Breast epithelium (tissue), 4 donors: ENCODE results near the gene MYBBP1A. TPM values are rescaled to one million over a fixed set of nuclear protein-coding genes. Genes with fewer than 3 reads are reported as not detected.

Experiments used
- DNase-seq, 2 donors: peaks; one replicate each; pipeline ENCODE4 v3.0.0-alpha.2; 2019; ENCODE audit warnings: low spot score in 2 of 2
- H3K27ac ChIP-seq, 2 donors: fragments of 200-600 bp; sonication (generic) in 1 of 2; one replicate each; pipeline ENCODE4 v1.5.1; 2016 to 2019; ENCODE audit warnings: mild to moderate bottlenecking in 1 of 2
- H3K27me3 ChIP-seq, 2 donors: fragments of 200-600 bp; sonication (generic) in 1 of 2; one replicate each; pipeline versions ENCODE4 v1.5.1 to v1.6.0; 2017 to 2019; ENCODE audit warnings: control low read depth in 1 of 2, mild to moderate bottlenecking in 1 of 2
- H3K36me3 ChIP-seq: fragments of 200-600 bp; one replicate; pipeline ENCODE4 v1.5.1; 2019
- H3K4me1 ChIP-seq, 2 donors: fragments of 200-600 bp; sonication (generic); one replicate each; pipeline ENCODE4 v1.5.1; 2016 to 2019; ENCODE audit warnings: control low read depth in 1 of 2
- H3K4me3 ChIP-seq, 3 donors: fragments of 200-600 bp; sonication (generic); 1 replicate in 2 of 3; 2 replicates in 1 of 3; pipeline ENCODE4 v1.5.1; 2016 to 2019; ENCODE audit warnings: mild to moderate bottlenecking in 3 of 3, moderate library complexity in 2 of 3
- H3K9me3 ChIP-seq, 2 donors: fragments of 200-600 bp; sonication (generic) in 1 of 2; one replicate each; pipeline ENCODE4 v1.5.1; 2016 to 2019; ENCODE audit warnings: control low read depth in 1 of 2
- CTCF ChIP-seq, 3 donors: fragments of 450-650 bp; IDR thresholded peaks; one replicate each; pipeline ENCODE4 v1.5.1; 2016 to 2017; ENCODE audit warnings: antibody characterized with exemption in 3 of 3, mild to moderate bottlenecking in 3 of 3, moderate library complexity in 3 of 3
- POLR2A ChIP-seq: fragments of 450-650 bp; IDR thresholded peaks from one replicate; pipeline ENCODE4 v1.6.1; 2016; ENCODE audit warnings: antibody characterized with exemption, mild to moderate bottlenecking, moderate library complexity
- POLR2AphosphoS5 ChIP-seq, 3 donors: sonication (generic); formaldehyde crosslinking; IDR thresholded peaks; one replicate each; pipeline ENCODE4 v1.6.1; 2017; ENCODE audit warnings: antibody characterized with exemption in 3 of 3
- intact Hi-C: fragments of 100-400 bp; cut with DNase I; formaldehyde crosslinking; loops from one replicate; pipeline ENCODE4 v1.15.1; 2023; ENCODE audit warnings: low total_unique reads
- total RNA-seq, 3 donors: library from RNA; depleted of rRNA; stranded (reverse); fragments of >200 nt; gene quantifications; one replicate each; pipeline ENCODE4 v1.1.0, GENCODE V29; 2016

The MYBBP1A gene
- total RNA-seq, 3 donors from 2014 or later = 26.9 to 61.6 (median 50.1) TPM

GRCh38 chr17:4548061-4548461 is 7.1 kb downstream of the MYBBP1A start:
- Histone ChIP-seq H3K36me3 (peaks cover 8% of the 10 kb centered on the region), H3K9me3 (no peaks in the 10 kb centered on the region), H3K27me3 (no peaks in the 10 kb centered on the region), H3K4me3 (no peak overlapping the region), H3K4me1 (peaks cover 0 to 7% of the 10 kb centered on the region in 2 donors), H3K27ac (no peak overlapping the region)
- intact Hi-C loops = no loop called here
- TF ChIP-seq CTCF (IDR thresholded peaks at IDR 0.05) (no peak), POLR2A (no peak)
- DNase-seq = no peak

- Histone ChIP-seq H3K4me3 (no peak overlapping the region), H3K36me3 (peaks cover 8% of the 10 kb centered on the region), H3K9me3 (no peaks in the 10 kb centered on the region), H3K27me3 (no peaks in the 10 kb centered on the region), H3K27ac (no peak overlapping the region), H3K4me1 (peaks cover 3 to 7% of the 10 kb centered on the region in 2 donors)
- TF ChIP-seq CTCF (IDR thresholded peaks at IDR 0.05) (no peak), POLR2A (no peak), POLR2AphosphoS5 (IDR thresholded peaks at IDR 0.05) (no peak)
- DNase-seq = no peak
- intact Hi-C loops = loop anchor here (1.0 kb wide), 1 partner anchor 37 kb away; no protein-coding TSS in a partner anchor
These were observed 7.9 kb downstream of the MYBBP1A start for GRCh38 chr17:4547118-4547906.

- intact Hi-C loops = no loop called here
- no peaks in the 10 kb centered on the region for H3K9me3 ChIP-seq
- no peak for TF ChIP-seq POLR2AphosphoS5 (IDR thresholded peaks at IDR 0.05)
- TF ChIP-seq POLR2A = no peak
- TF ChIP-seq CTCF (IDR thresholded peaks at IDR 0.05) = no peak
- peaks cover 8% of the 10 kb centered on the region for H3K36me3 ChIP-seq
- H3K27me3 ChIP-seq = no peaks in the 10 kb centered on the region
- H3K27ac ChIP-seq = no peak overlapping the region
- H3K4me3 ChIP-seq = no peak overlapping the region
- DNase-seq = no peak
- H3K4me1 ChIP-seq = peaks cover 3 to 6% of the 10 kb centered on the region in 2 donors
These were observed 9.8 kb downstream of the MYBBP1A start for GRCh38 chr17:4545217-4545951.

- intact Hi-C loops = no loop called here
- Histone ChIP-seq H3K27me3 (no peaks in the 10 kb centered on the region), H3K4me3 (no peak overlapping the region), H3K36me3 (peaks cover 8% of the 10 kb centered on the region), H3K27ac (no peak overlapping the region), H3K4me1 (peaks cover under 1 to 3% of the 10 kb centered on the region in 2 donors), H3K9me3 (no peaks in the 10 kb centered on the region)
- TF ChIP-seq POLR2AphosphoS5 (IDR thresholded peaks at IDR 0.05) = no peak
- no peak for DNase-seq
These were observed 10.3 kb downstream of the MYBBP1A start for GRCh38 chr17:4544951-4545216.

GRCh38 chr17:4544135-4544950 is 10.8 kb downstream of the MYBBP1A start:
- Histone ChIP-seq H3K36me3 (peaks cover 8% of the 10 kb centered on the region), H3K27ac (no peak overlapping the region), H3K9me3 (no peaks in the 10 kb centered on the region), H3K27me3 (no peaks in the 10 kb centered on the region), H3K4me3 (no peak overlapping the region), H3K4me1 (peaks cover 0 to 3% of the 10 kb centered on the region in 2 donors)
- no peak for DNase-seq
- TF ChIP-seq CTCF (IDR thresholded peaks at IDR 0.05) (no peak), POLR2AphosphoS5 (IDR thresholded peaks at IDR 0.05) (no peak), POLR2A (no peak)
- intact Hi-C loops = no loop called here
